ENCODE measurements around the gene TP53INP2. TPM values are rescaled to one million over a fixed set of nuclear protein-coding genes. Genes with fewer than 3 reads are reported as not detected.

Gene TP53INP2
- total and polyA plus RNA-seq, 9 of the 15 experiments (the other 6 are each of a cell fraction or from before 2014, with no cell fraction given): 0.43 to 5.0 (median 1.3) TPM

DNA sequence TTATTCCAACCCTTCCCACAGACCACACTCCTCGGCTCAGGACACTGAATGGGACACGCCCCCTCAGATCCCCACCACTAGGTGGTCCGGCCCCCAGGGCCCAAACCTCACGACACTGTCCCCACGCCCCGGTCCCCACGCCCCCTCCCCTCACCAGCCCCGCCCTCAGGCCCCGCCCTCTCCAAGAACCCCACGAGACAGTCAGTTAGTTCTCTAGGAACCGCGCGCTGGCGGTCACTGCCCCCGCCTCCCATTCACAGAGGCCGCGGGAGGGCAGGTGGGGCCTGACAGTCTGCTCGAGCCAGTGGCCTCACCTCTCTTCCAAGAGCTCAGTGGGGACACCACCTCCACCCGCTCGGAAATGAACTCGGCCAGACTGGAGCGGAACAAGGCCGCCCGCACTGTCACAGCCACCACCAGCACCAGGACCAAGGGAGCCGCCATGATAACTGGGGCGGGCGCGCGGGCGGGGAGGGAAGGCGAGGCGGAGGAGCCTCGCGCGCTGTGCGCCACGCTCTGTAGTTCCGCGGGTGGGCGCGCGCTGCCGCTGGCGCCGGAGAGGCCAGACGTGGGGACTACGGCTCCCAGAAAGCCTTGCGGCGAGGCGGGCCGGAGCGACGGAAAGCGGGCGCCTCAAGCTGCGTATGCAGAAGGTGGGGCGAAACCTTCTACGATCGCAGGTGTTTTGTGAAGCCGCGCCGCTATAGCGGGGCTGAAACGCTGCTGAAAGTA lies 27.3 kb upstream of the TP53INP2 start, which contains the start of gene PIGU (continued):
- TF ChIP-seq ZNF57 (CRISPR knock-in tag; IDR thresholded peaks at IDR 0.05) (no peak), DDX20 (tag; IDR thresholded peaks at IDR 0.05; ENCODE audit: low read depth) (no peak), SIN3A (IDR thresholded peaks at IDR 0.05; ENCODE audit: borderline replicate concordance in 2 of 2, control insufficient read depth in 1 of 2, low read depth in 2 of 2, low read length in 2 of 2) (peak; percentile 59 to 78; a peak in 2 of 4 replicates), FOXA3 (CRISPR knock-in tag; conservative IDR thresholded peaks at IDR 0.05 in 1 of 2, IDR thresholded peaks at IDR 0.05 in 1 of 2) (no peak), ETV5 (CRISPR knock-in tag; IDR thresholded peaks at IDR 0.05; ENCODE audit: low read depth) (no peak), ATF7 (IDR thresholded peaks at IDR 0.05) (peak; percentile 63; the same call in 1 of the 2 replicates), CBX1 (IDR thresholded peaks at IDR 0.05; ENCODE audit: low read depth) (peak; percentile 60; the same call in 1 of the 2 replicates), RBFOX2 (IDR thresholded peaks at IDR 0.05; ENCODE audit: low read depth, low read length) (peak; percentile 95), SP1 (CRISPR knock-in tag; IDR thresholded peaks at IDR 0.05) (peak; percentile 94), ZBTB8A (IDR thresholded peaks at IDR 0.05; ENCODE audit: partially characterized antibody) (no peak), GMEB1 (CRISPR knock-in tag; IDR thresholded peaks at IDR 0.05) (peak; percentile 91), ATF3 (IDR thresholded peaks at IDR 0.05) (no peak), ATF3 (CRISPR knock-in tag; conservative IDR thresholded peaks at IDR 0.05) (no peak), FOXP1 (CRISPR knock-in tag; IDR thresholded peaks at IDR 0.05) (no peak; the same call in 1 of the 2 replicates), LCOR (CRISPR knock-in tag; IDR thresholded peaks at IDR 0.05) (peak; percentile 50; the same call in 1 of the 2 replicates), MTA2 (IDR thresholded peaks at IDR 0.05; ENCODE audit: low read depth) (no peak), HMG20A (CRISPR knock-in tag; conservative IDR thresholded peaks at IDR 0.05) (no peak), TEAD4 (IDR thresholded peaks at IDR 0.05; ENCODE audit: low read length) (no peak), TEAD4 (CRISPR knock-in tag; IDR thresholded peaks at IDR 0.05; ENCODE audit: borderline replicate concordance) (no peak), ZNF121 (CRISPR knock-in tag; conservative IDR thresholded peaks at IDR 0.05) (no peak)
- TF ChIP-seq, protein P1, sequence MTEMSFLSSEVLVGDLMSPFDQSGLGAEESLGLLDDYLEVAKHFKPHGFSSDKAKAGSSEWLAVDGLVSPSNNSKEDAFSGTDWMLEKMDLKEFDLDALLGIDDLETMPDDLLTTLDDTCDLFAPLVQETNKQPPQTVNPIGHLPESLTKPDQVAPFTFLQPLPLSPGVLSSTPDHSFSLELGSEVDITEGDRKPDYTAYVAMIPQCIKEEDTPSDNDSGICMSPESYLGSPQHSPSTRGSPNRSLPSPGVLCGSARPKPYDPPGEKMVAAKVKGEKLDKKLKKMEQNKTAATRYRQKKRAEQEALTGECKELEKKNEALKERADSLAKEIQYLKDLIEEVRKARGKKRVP (CRISPR knock-in tag; IDR thresholded peaks at IDR 0.05): no peak
- TF ChIP-seq, protein P2, sequence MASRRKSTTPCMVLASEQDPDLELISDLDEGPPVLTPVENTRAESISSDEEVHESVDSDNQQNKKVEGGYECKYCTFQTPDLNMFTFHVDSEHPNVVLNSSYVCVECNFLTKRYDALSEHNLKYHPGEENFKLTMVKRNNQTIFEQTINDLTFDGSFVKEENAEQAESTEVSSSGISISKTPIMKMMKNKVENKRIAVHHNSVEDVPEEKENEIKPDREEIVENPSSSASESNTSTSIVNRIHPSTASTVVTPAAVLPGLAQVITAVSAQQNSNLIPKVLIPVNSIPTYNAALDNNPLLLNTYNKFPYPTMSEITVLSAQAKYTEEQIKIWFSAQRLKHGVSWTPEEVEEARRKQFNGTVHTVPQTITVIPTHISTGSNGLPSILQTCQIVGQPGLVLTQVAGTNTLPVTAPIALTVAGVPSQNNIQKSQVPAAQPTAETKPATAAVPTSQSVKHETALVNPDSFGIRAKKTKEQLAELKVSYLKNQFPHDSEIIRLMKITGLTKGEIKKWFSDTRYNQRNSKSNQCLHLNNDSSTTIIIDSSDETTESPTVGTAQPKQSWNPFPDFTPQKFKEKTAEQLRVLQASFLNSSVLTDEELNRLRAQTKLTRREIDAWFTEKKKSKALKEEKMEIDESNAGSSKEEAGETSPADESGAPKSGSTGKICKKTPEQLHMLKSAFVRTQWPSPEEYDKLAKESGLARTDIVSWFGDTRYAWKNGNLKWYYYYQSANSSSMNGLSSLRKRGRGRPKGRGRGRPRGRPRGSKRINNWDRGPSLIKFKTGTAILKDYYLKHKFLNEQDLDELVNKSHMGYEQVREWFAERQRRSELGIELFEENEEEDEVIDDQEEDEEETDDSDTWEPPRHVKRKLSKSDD (conservative IDR thresholded peaks at IDR 0.05; ENCODE audit: low read length): 0 out of 2 replicates have a peak, but pooled peaks have one; percentile 62
